HFFc6 (cell line): Measurements from ENCODE around the gene SRSF10. TPM values are rescaled to one million over a fixed set of nuclear protein-coding genes. Genes with fewer than 3 reads are reported as not detected.
"Not testable (repeated sequence)": the region's sequence is repeated elsewhere in the genome, so short reads cannot be mapped to it uniquely, and the experiment has no call there.

Experiments used
- DNase-seq: peaks from one replicate; pipeline ENCODE4 v3.0.0-alpha.2; 2018
- H3K27ac Mint-ChIP-seq: 2 replicates; pipeline ENCODE4 v1.8.0; 2020; ENCODE audit warnings: mild to moderate bottlenecking, mixed read lengths
- H3K27me3 Mint-ChIP-seq: 2 replicates; pipeline ENCODE4 v1.8.0; 2021; ENCODE audit warnings: mild to moderate bottlenecking, moderate library complexity, mixed read lengths; ENCODE audit not compliant: insufficient read depth
- H3K36me3 Mint-ChIP-seq: 2 replicates; pipeline ENCODE4 v1.8.0; 2021; ENCODE audit warnings: low read depth, mixed read lengths
- H3K4me1 Mint-ChIP-seq: 2 replicates; pipeline ENCODE4 v1.8.0; 2020; ENCODE audit warnings: low read depth, mixed read lengths
- H3K4me3 Mint-ChIP-seq: 2 replicates; pipeline ENCODE4 v1.8.0; 2020; ENCODE audit warnings: mild to moderate bottlenecking, moderate library complexity, mixed read lengths
- H3K9me3 Mint-ChIP-seq: 2 replicates; pipeline ENCODE4 v1.8.0; 2020; ENCODE audit warnings: mild to moderate bottlenecking, mixed read lengths
- CTCF ChIP-seq: fragments of 200-600 bp; sonication (generic); IDR thresholded peaks from 2 replicates; pipeline ENCODE4 v1.5.0; 2021; ENCODE audit warnings: antibody characterized with exemption, mild to moderate bottlenecking
- total RNA-seq, 6 experiments: library from RNA; stranded (reverse); fragmentation: NEBNext Ultra II Directional; extraction: Animal tissue kit (Norgen Biotek cat#: 25700); gene quantifications; 2 replicates in 1 of 6; 3 replicates in 5 of 6; pipeline ENCODE4 v1.2.3, GENCODE V29; 2021

The SRSF10 gene
- total RNA-seq, 6 experiments from 2014 or later, result 84.5 to 100 (median 94.8) TPM

GRCh38 chr1:24020470-24020869 lies 40.3 kb upstream of the SRSF10 start:
- DNase-seq, result no peak
- H3K27me3 Mint-ChIP-seq, result no peaks in the 10 kb centered on the region; the same call in 1 of the 2 replicates
- H3K36me3 Mint-ChIP-seq, result no peaks in the 10 kb centered on the region
- peaks cover 60% of the 10 kb centered on the region for H3K4me1 Mint-ChIP-seq
- peak overlapping the region; percentile 98 for H3K27ac Mint-ChIP-seq
- no peaks in the 10 kb centered on the region for H3K9me3 Mint-ChIP-seq
- TF ChIP-seq CTCF, result no peak
- no peak overlapping the region; the same call in 1 of the 2 replicates for H3K4me3 Mint-ChIP-seq

GRCh38 chr1:24020025-24020424 lies 39.9 kb upstream of the SRSF10 start:
- Mint-ChIP-seq H3K9me3 (no peaks in the 10 kb centered on the region), H3K4me3 (peak overlapping the region; percentile 1), H3K27ac (peak overlapping the region; percentile 98), H3K27me3 (no peaks in the 10 kb centered on the region; the same call in 1 of the 2 replicates), H3K4me1 (peaks cover 60% of the 10 kb centered on the region), H3K36me3 (no peaks in the 10 kb centered on the region)
- TF ChIP-seq CTCF, result no peak
- no peak for DNase-seq

- H3K4me1 Mint-ChIP-seq, result peaks cover 66% of the 10 kb centered on the region
- DNase-seq, result peak; percentile 98
Observed at GRCh38 chr1:24018611-24019580, 38.8 kb upstream of the SRSF10 start.

GRCh38 chr1:24015221-24016210 lies 35.4 kb upstream of the SRSF10 start:
- Mint-ChIP-seq H3K36me3 (no peaks in the 10 kb centered on the region), H3K27me3 (peaks cover 6% of the 10 kb centered on the region; the same call in 1 of the 2 replicates), H3K9me3 (no peaks in the 10 kb centered on the region), H3K4me3 (no peak overlapping the region), H3K27ac (no peak overlapping the region; the same call in 1 of the 2 replicates), H3K4me1 (peaks cover 35% of the 10 kb centered on the region)
- peak; percentile 36 for DNase-seq
- TF ChIP-seq CTCF, result no peak

More at GRCh38 chr1:24018611-24019580, 38.8 kb upstream of the SRSF10 start:
- Mint-ChIP-seq H3K9me3 (no peaks in the 10 kb centered on the region), H3K36me3 (no peaks in the 10 kb centered on the region), H3K27ac (peak overlapping the region; percentile 98), H3K4me3 (peak overlapping the region; percentile 77), H3K27me3 (no peaks in the 10 kb centered on the region; the same call in 1 of the 2 replicates)
- TF ChIP-seq CTCF, result no peak

- not testable (repeated sequence) for H3K9me3 Mint-ChIP-seq, H3K27me3 Mint-ChIP-seq, DNase-seq, H3K4me3 Mint-ChIP-seq, H3K36me3 Mint-ChIP-seq, H3K27ac Mint-ChIP-seq
- peaks cover 28% of the 10 kb centered on the region for H3K4me1 Mint-ChIP-seq
Observed at GRCh38 chr1:24012878-24013277, 32.8 kb upstream of the SRSF10 start.
